Endothelial cell (in vitro differentiated cells): Measurements from ENCODE around the gene ITGAE. TPM values are rescaled to one million over a fixed set of nuclear protein-coding genes. Genes with fewer than 3 reads are reported as not detected.

ENCODE experiments used
- DNase-seq: peaks from one replicate; pipeline ENCODE4 v3.0.0; 2021; ENCODE audit warnings: low spot score
- H3K27ac Mint-ChIP-seq: one replicate; pipeline ENCODE4 v1.8.0; 2021; ENCODE audit warnings: mixed read lengths, inconsistent platforms; ENCODE audit not compliant: unreplicated experiment
- H3K27me3 Mint-ChIP-seq: one replicate; pipeline ENCODE4 v1.8.0; 2021; ENCODE audit warnings: mild to moderate bottlenecking, moderate library complexity, mixed read lengths, inconsistent platforms; ENCODE audit not compliant: unreplicated experiment
- H3K36me3 Mint-ChIP-seq: one replicate; pipeline ENCODE4 v1.8.0; 2021; ENCODE audit warnings: mild to moderate bottlenecking, low read depth, mixed read lengths, inconsistent platforms; ENCODE audit not compliant: unreplicated experiment
- H3K4me1 Mint-ChIP-seq: one replicate; pipeline ENCODE4 v1.8.0; 2021; ENCODE audit warnings: mild to moderate bottlenecking, mixed read lengths, inconsistent platforms; ENCODE audit not compliant: unreplicated experiment
- H3K4me3 Mint-ChIP-seq: one replicate; pipeline ENCODE4 v1.8.0; 2021; ENCODE audit warnings: mild to moderate bottlenecking, mixed read lengths, inconsistent platforms; ENCODE audit not compliant: unreplicated experiment
- H3K9me3 Mint-ChIP-seq: one replicate; pipeline ENCODE4 v1.8.0; 2021; ENCODE audit warnings: mixed read lengths, inconsistent platforms; ENCODE audit not compliant: unreplicated experiment
- CTCF ChIP-seq: fragments of 200-600 bp; sonication (generic); IDR thresholded peaks from one replicate; pipeline ENCODE4 v1.5.0; 2021; ENCODE audit warnings: antibody characterized with exemption; ENCODE audit not compliant: unreplicated experiment
- total RNA-seq: library from RNA; stranded (reverse); fragmentation: NEBNext Ultra II Directional; extraction: Animal tissue kit (Norgen Biotek cat#: 25700); gene quantifications from one replicate; pipeline ENCODE4 v1.2.1, GENCODE V29; 2021; ENCODE audit not compliant: unreplicated experiment

The ITGAE gene
- total RNA-seq, 1 donor from 2014 or later: 30.0 TPM

GRCh38 chr17:3801347-3801746, 359 bp upstream of the ITGAE start:
- Mint-ChIP-seq H3K27ac (no peak overlapping the region), H3K9me3 (no peaks in the 10 kb centered on the region), H3K27me3 (peaks cover 1% of the 10 kb centered on the region), H3K4me1 (no peaks in the 10 kb centered on the region), H3K4me3 (no peak overlapping the region), H3K36me3 (peaks cover 16% of the 10 kb centered on the region)
- TF ChIP-seq CTCF: no peak
- no peak for DNase-seq

GRCh38 chr17:3799181-3799945, 1.6 kb downstream of the ITGAE start:
- H3K4me3 Mint-ChIP-seq: no peak overlapping the region
- TF ChIP-seq CTCF: no peak
- H3K27ac Mint-ChIP-seq: no peak overlapping the region
- H3K4me1 Mint-ChIP-seq: no peaks in the 10 kb centered on the region
- peaks cover 16% of the 10 kb centered on the region for H3K36me3 Mint-ChIP-seq
- peaks cover 1% of the 10 kb centered on the region for H3K27me3 Mint-ChIP-seq
- no peaks in the 10 kb centered on the region for H3K9me3 Mint-ChIP-seq
- no peak for DNase-seq

GRCh38 chr17:3798273-3799180, 2.5 kb downstream of the ITGAE start:
- no peak overlapping the region for H3K4me3 Mint-ChIP-seq
- H3K9me3 Mint-ChIP-seq: no peaks in the 10 kb centered on the region
- no peak for DNase-seq
- H3K4me1 Mint-ChIP-seq: no peaks in the 10 kb centered on the region
- no peak overlapping the region for H3K27ac Mint-ChIP-seq
- peaks cover 1% of the 10 kb centered on the region for H3K27me3 Mint-ChIP-seq
- peaks cover 16% of the 10 kb centered on the region for H3K36me3 Mint-ChIP-seq
- no peak for TF ChIP-seq CTCF

GRCh38 chr17:3796822-3797170, 4.2 kb downstream of the ITGAE start:
- no peak for DNase-seq
- no peak for TF ChIP-seq CTCF
- no peaks in the 10 kb centered on the region for H3K9me3 Mint-ChIP-seq
- H3K27me3 Mint-ChIP-seq: peaks cover 1% of the 10 kb centered on the region
- H3K4me1 Mint-ChIP-seq: no peaks in the 10 kb centered on the region
- no peak overlapping the region for H3K4me3 Mint-ChIP-seq
- peaks cover 8% of the 10 kb centered on the region for H3K36me3 Mint-ChIP-seq
- no peak overlapping the region for H3K27ac Mint-ChIP-seq
